GM20431 (cell line): ENCODE data around the gene PCBP3.

Experiments
- in situ Hi-C: fragments of 300-500 bp; cut with MseI, MboI; formaldehyde crosslinking; loops from one replicate; pipeline ENCODE4 v1.15.0; 2020; ENCODE audit warnings: low sequenced_read_pairs; ENCODE audit not compliant: unreplicated experiment

PCBP3 gene

GRCh38 chr21:45980697-45981096 is 337.2 kb downstream of the PCBP3 start:
- in situ Hi-C loops = no loop called here

GRCh38 chr21:45981151-45982091 is 337.9 kb downstream of the PCBP3 start, which contains the start of gene COL6A1:
COL6A1 (plus strand) TSS chr21:45981770; CDS start chr21:45981851, 81 bp downstream.
- in situ Hi-C loops = no loop called here

DNA sequence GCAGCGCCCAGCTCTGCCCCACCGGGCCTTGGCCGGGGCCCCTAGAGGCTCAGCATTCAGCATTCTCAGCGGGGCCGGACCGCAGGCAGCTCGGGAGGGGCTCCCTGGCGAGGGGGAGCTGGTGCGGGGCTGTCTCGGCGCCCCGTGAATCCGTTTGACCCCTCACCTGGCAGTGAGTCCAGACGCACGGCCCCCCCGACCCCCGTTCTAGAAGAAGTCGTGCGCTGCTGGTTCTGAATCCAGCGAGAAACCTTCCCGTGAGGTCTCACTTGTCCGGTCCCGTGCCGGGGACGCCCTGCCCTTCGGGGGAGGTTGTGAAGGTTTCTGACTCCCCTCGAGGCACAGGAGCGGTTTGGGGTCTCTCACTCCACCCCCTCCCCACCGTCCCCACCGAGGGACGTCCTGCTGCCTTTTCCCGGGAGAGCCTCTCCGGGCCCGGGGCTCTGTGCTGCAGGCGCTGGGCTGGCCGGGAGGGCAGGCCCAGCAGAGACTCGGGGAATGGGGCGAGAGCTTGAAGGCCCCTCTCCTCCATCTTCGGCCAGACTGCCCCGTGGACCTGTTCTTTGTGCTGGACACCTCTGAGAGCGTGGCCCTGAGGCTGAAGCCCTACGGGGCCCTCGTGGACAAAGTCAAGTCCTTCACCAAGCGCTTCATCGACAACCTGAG is 338.7 kb downstream of the PCBP3 start:
- in situ Hi-C loops = no loop called here

GRCh38 chr21:45982758-45983648 is 339.5 kb downstream of the PCBP3 start:
- in situ Hi-C loops = no loop called here

DNA sequence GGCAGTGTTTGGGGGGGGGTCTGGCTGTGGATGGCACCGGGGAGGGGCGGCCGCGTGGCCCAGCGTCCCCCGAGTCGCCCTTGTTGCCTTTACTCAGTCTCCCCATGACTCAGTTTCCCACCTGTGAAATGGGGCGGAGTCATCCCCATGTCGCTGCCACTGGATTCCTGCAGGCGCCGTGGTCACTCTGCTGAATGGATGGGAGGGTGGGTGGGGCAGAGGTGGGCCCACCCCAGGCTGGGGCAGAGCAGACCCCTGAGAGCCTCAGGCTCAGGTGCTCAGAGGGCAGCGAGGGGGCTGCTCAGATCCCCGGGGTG is 340.1 kb downstream of the PCBP3 start:
- in situ Hi-C loops = no loop called here

GRCh38 chr21:45983981-45984551 is 340.5 kb downstream of the PCBP3 start:
- in situ Hi-C loops = no loop called here

GRCh38 chr21:45984584-45985095 is 341.1 kb downstream of the PCBP3 start:
- in situ Hi-C loops = no loop called here

DNA sequence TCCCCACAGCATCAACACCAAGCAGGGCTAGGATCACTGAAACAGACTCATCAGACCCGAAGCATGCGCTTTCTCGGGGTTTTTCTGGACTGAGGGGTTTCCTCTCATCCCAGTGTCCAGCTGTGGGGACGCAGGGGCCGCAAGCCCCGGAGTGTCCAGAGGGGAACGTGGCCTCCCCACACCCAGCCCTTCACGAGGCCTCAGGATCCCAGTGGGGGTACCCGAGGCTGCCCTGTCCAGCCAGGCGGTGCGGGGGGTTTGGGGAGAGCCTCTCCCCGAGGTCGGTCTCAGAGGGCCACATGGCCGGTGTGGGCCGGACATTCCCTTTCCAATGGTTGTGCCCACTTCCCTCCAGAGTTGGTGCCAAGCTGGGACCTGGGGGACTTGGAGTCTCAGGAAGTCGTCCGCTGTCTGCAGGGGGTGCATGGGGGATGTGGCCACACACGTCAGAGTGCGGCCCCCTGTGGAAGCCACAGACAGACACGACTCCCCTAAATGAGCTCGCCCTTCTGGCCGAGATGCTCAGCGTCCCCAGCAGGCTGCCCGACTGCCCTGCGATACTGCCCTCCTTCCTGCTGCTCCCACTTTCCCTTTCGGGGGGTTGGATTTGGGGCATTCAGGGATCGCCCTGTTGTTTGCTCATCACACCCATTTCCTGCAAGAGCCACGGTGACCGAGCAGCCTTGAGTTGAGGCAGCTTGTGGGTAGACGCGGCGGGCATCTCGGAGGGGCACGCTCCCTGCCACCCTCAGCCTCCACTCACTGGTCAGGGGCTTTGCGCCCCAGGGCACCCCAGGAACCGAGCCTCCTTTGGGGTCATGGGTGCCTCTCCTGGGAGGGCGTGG is 342.2 kb downstream of the PCBP3 start:
- in situ Hi-C loops = no loop called here

GRCh38 chr21:45986316-45987051 is 343.0 kb downstream of the PCBP3 start:
- in situ Hi-C loops = no loop called here

GRCh38 chr21:45987121-45987711 is 343.7 kb downstream of the PCBP3 start:
- in situ Hi-C loops = no loop called here

GRCh38 chr21:45988366-45989347 is 345.1 kb downstream of the PCBP3 start:
- in situ Hi-C loops = no loop called here

GRCh38 chr21:45989355-45990048 is 346.0 kb downstream of the PCBP3 start:
- in situ Hi-C loops = no loop called here

DNA sequence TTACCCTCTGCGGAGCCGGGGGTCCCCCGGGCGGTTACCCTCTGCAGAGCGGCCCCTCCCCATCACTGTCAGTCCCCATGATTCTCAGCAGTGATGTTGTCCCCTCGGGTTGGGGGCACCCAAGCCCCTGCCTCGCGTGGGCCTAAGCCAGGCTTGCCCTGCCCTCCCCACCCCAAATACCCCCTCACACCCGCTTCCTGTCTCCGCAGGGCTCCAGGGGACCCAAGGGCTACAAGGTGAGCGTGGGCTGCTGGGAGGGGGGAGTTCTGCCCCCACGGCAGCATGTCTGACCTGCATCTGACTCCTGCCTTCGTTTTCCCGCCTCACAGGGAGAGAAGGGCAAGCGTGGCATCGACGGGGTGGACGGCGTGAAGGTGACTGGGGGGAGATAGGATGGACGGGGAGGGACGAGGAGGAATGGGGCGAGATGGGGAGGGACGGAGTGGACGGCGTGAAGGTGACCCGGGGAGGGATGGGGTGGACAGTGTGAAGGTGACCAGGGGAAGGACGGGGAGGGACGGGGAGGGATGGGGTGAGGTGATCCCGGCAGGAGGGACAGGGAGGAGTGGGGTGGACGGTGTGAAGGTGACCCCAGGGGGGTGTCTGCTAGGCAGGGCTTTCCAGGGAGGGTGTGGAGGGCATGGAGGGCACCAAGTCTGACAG is 346.7 kb downstream of the PCBP3 start:
- in situ Hi-C loops = no loop called here

GRCh38 chr21:45990741-45991605 is 347.4 kb downstream of the PCBP3 start:
- in situ Hi-C loops = no loop called here
